ENCODE data around the gene MRPS15.

Gene MRPS15

GRCh38 chr1:36453600-36454388 lies 10.4 kb downstream of the MRPS15 start:
- H2BK5ac ChIP-seq (ENCODE audit: low read length): no peak overlapping the region
- no peak overlapping the region for H3K4me2 ChIP-seq (ENCODE audit: low read length)
- H3K18ac ChIP-seq (ENCODE audit: low read length): no peak overlapping the region
- no peak overlapping the region for H3K4me3 ChIP-seq (ENCODE audit: low read length)
- H3K27ac ChIP-seq (ENCODE audit: low read depth, low read length): no peak overlapping the region
- H3K27me3 ChIP-seq (ENCODE audit: insufficient read depth, low read length, poor library complexity): no peaks in the 10 kb centered on the region
- H2BK120ac ChIP-seq (ENCODE audit: low read depth, low read length): no peak overlapping the region
- no peak overlapping the region for H3K9ac ChIP-seq (ENCODE audit: low read length)
- no peak overlapping the region for H3K23ac ChIP-seq (ENCODE audit: low read length)
- H3K4me1 ChIP-seq (ENCODE audit: control insufficient read depth, low read depth, low read length): no peaks in the 10 kb centered on the region
- H3K79me1 ChIP-seq (ENCODE audit: low read length): no peaks in the 10 kb centered on the region
- WGBS (ENCODE audit: extremely low coverage, insufficient coverage, low lambda C conversion rate): no CpG with 5 or more reads among the region's 6 CpGs
- H2AK5ac ChIP-seq (ENCODE audit: low read length): no peak overlapping the region
- no peak overlapping the region for H2BK15ac ChIP-seq (replicated peaks; ENCODE audit: low read depth)
- H4K5ac ChIP-seq (ENCODE audit: low read length): no peak overlapping the region
- no peaks in the 10 kb centered on the region for H3K79me2 ChIP-seq (ENCODE audit: control insufficient read depth, insufficient read depth, low read length)
- no peak overlapping the region for H3K56ac ChIP-seq (ENCODE audit: low read length)
- no peak overlapping the region for H3K4ac ChIP-seq (ENCODE audit: low read depth, low read length)
- no peak overlapping the region for H4K8ac ChIP-seq (ENCODE audit: low read depth, low read length)
- H3K36me3 ChIP-seq (ENCODE audit: control insufficient read depth, insufficient read depth, low read length): peaks cover 21% of the 10 kb centered on the region
- no peak for DNase-seq

GRCh38 chr1:36453051-36453450 lies 11.1 kb downstream of the MRPS15 start:
- no CpG with 5 or more reads among the region's 3 CpGs for WGBS (ENCODE audit: extremely low coverage, insufficient coverage, low lambda C conversion rate)

GRCh38 chr1:36450919-36451305 lies 13.3 kb downstream of the MRPS15 start:
- peak overlapping the region; percentile 82 for H3K18ac ChIP-seq (ENCODE audit: low read length)
- H3K36me3 ChIP-seq (ENCODE audit: control insufficient read depth, insufficient read depth, low read length): peaks cover 12% of the 10 kb centered on the region
- no peaks in the 10 kb centered on the region for H3K79me1 ChIP-seq (ENCODE audit: low read length)
- H3K56ac ChIP-seq (ENCODE audit: low read length): peak overlapping the region; percentile 90
- H2BK120ac ChIP-seq (ENCODE audit: low read depth, low read length): no peak overlapping the region
- no peak for DNase-seq
- H4K5ac ChIP-seq (ENCODE audit: low read length): peak overlapping the region; percentile 10
- H3K4me3 ChIP-seq (ENCODE audit: low read length): no peak overlapping the region
- no CpG with 5 or more reads among the region's 18 CpGs for WGBS (ENCODE audit: extremely low coverage, insufficient coverage, low lambda C conversion rate)
- H3K4ac ChIP-seq (ENCODE audit: low read depth, low read length): peak overlapping the region; percentile 10
- H3K27me3 ChIP-seq (ENCODE audit: insufficient read depth, low read length, poor library complexity): no peaks in the 10 kb centered on the region
- H3K9ac ChIP-seq (ENCODE audit: low read length): peak overlapping the region; percentile 92
- H2AK5ac ChIP-seq (ENCODE audit: low read length): no peak overlapping the region
- H3K79me2 ChIP-seq (ENCODE audit: control insufficient read depth, insufficient read depth, low read length): no peaks in the 10 kb centered on the region
- H3K27ac ChIP-seq (ENCODE audit: low read depth, low read length): no peak overlapping the region
- H4K8ac ChIP-seq (ENCODE audit: low read depth, low read length): no peak overlapping the region
- no peak overlapping the region for H3K23ac ChIP-seq (ENCODE audit: low read length)
- no peaks in the 10 kb centered on the region for H3K4me1 ChIP-seq (ENCODE audit: control insufficient read depth, low read depth, low read length)
- H2BK15ac ChIP-seq (replicated peaks; ENCODE audit: low read depth): no peak overlapping the region
- H3K4me2 ChIP-seq (ENCODE audit: low read length): peak overlapping the region; percentile 91
- H2BK5ac ChIP-seq (ENCODE audit: low read length): no peak overlapping the region

More at GRCh38 chr1:36453051-36453450, 11.1 kb downstream of the MRPS15 start:
- Histone ChIP-seq H3K79me2 (ENCODE audit: control insufficient read depth, insufficient read depth, low read length) (no peaks in the 10 kb centered on the region), H2BK5ac (ENCODE audit: low read length) (no peak overlapping the region), H2BK120ac (ENCODE audit: low read depth, low read length) (no peak overlapping the region), H3K36me3 (ENCODE audit: control insufficient read depth, insufficient read depth, low read length) (peaks cover 21% of the 10 kb centered on the region), H3K18ac (ENCODE audit: low read length) (no peak overlapping the region), H4K8ac (ENCODE audit: low read depth, low read length) (no peak overlapping the region), H3K9ac (ENCODE audit: low read length) (no peak overlapping the region), H3K4me2 (ENCODE audit: low read length) (no peak overlapping the region), H3K56ac (ENCODE audit: low read length) (no peak overlapping the region), H2AK5ac (ENCODE audit: low read length) (no peak overlapping the region), H3K79me1 (ENCODE audit: low read length) (no peaks in the 10 kb centered on the region), H3K23ac (ENCODE audit: low read length) (no peak overlapping the region), H3K4ac (ENCODE audit: low read depth, low read length) (no peak overlapping the region), H3K27ac (ENCODE audit: low read depth, low read length) (no peak overlapping the region), H3K27me3 (ENCODE audit: insufficient read depth, low read length, poor library complexity) (no peaks in the 10 kb centered on the region), H4K5ac (ENCODE audit: low read length) (no peak overlapping the region), H2BK15ac (replicated peaks; ENCODE audit: low read depth) (no peak overlapping the region), H3K4me1 (ENCODE audit: control insufficient read depth, low read depth, low read length) (no peaks in the 10 kb centered on the region), H3K4me3 (ENCODE audit: low read length) (no peak overlapping the region)
- no peak for DNase-seq

GRCh38 chr1:36450270-36450918 lies 13.8 kb downstream of the MRPS15 start, which contains the start of gene OSCP1:
Gene OSCP1, minus strand, starts transcription at chr1:36450451. Its CDS starts 82 bp downstream, at chr1:36450369.
- H3K79me1 ChIP-seq (ENCODE audit: low read length): no peaks in the 10 kb centered on the region
- H3K27ac ChIP-seq (ENCODE audit: low read depth, low read length): peak within 1 kb of the TSS; percentile 66
- no peak within 1 kb of the TSS for H2BK120ac ChIP-seq (ENCODE audit: low read depth, low read length)
- peak; percentile 98 for DNase-seq
- no peak within 1 kb of the TSS for H2BK15ac ChIP-seq (replicated peaks; ENCODE audit: low read depth)
- peak within 1 kb of the TSS; percentile 66 for H3K4me3 ChIP-seq (ENCODE audit: low read length)
- H3K9ac ChIP-seq (ENCODE audit: low read length): peak within 1 kb of the TSS; percentile 92
- peak within 1 kb of the TSS; percentile 82 for H3K18ac ChIP-seq (ENCODE audit: low read length)
- peak within 1 kb of the TSS; percentile 10 for H4K5ac ChIP-seq (ENCODE audit: low read length)
- peaks cover 8% of the 10 kb centered on the region for H3K36me3 ChIP-seq (ENCODE audit: control insufficient read depth, insufficient read depth, low read length)
- H2AK5ac ChIP-seq (ENCODE audit: low read length): no peak within 1 kb of the TSS
- no CpG with 5 or more reads among the region's 48 CpGs for whole genome bisulfite sequencing (ENCODE audit: extremely low coverage, insufficient coverage, low lambda C conversion rate)
- no peaks in the 10 kb centered on the region for H3K4me1 ChIP-seq (ENCODE audit: control insufficient read depth, low read depth, low read length)
- H3K79me2 ChIP-seq (ENCODE audit: control insufficient read depth, insufficient read depth, low read length): no peaks in the 10 kb centered on the region
- no peaks in the 10 kb centered on the region for H3K27me3 ChIP-seq (ENCODE audit: insufficient read depth, low read length, poor library complexity)
- H3K4ac ChIP-seq (ENCODE audit: low read depth, low read length): peak within 1 kb of the TSS; percentile 10
- peak within 1 kb of the TSS; percentile 97 for H3K4me2 ChIP-seq (ENCODE audit: low read length)
- H4K8ac ChIP-seq (ENCODE audit: low read depth, low read length): peak within 1 kb of the TSS; percentile 7
- peak within 1 kb of the TSS; percentile 90 for H3K56ac ChIP-seq (ENCODE audit: low read length)
- H2BK5ac ChIP-seq (ENCODE audit: low read length): no peak within 1 kb of the TSS
- H3K23ac ChIP-seq (ENCODE audit: low read length): no peak within 1 kb of the TSS

- Histone ChIP-seq H2BK120ac (ENCODE audit: low read depth, low read length) (no peak overlapping the region), H3K79me1 (ENCODE audit: low read length) (no peaks in the 10 kb centered on the region), H2AK5ac (ENCODE audit: low read length) (no peak overlapping the region), H3K56ac (ENCODE audit: low read length) (no peak overlapping the region), H2BK5ac (ENCODE audit: low read length) (no peak overlapping the region), H3K4me1 (ENCODE audit: control insufficient read depth, low read depth, low read length) (no peaks in the 10 kb centered on the region), H4K8ac (ENCODE audit: low read depth, low read length) (no peak overlapping the region), H3K4me2 (ENCODE audit: low read length) (no peak overlapping the region), H4K5ac (ENCODE audit: low read length) (no peak overlapping the region), H3K27me3 (ENCODE audit: insufficient read depth, low read length, poor library complexity) (no peaks in the 10 kb centered on the region), H3K4ac (ENCODE audit: low read depth, low read length) (no peak overlapping the region), H3K36me3 (ENCODE audit: control insufficient read depth, insufficient read depth, low read length) (no peaks in the 10 kb centered on the region), H3K27ac (ENCODE audit: low read depth, low read length) (no peak overlapping the region), H2BK15ac (replicated peaks; ENCODE audit: low read depth) (no peak overlapping the region), H3K23ac (ENCODE audit: low read length) (no peak overlapping the region), H3K4me3 (ENCODE audit: low read length) (no peak overlapping the region), H3K79me2 (ENCODE audit: control insufficient read depth, insufficient read depth, low read length) (no peaks in the 10 kb centered on the region), H3K18ac (ENCODE audit: low read length) (no peak overlapping the region), H3K9ac (ENCODE audit: low read length) (no peak overlapping the region)
- no CpG with 5 or more reads among the region's 4 CpGs for WGBS (ENCODE audit: extremely low coverage, insufficient coverage, low lambda C conversion rate)
- peak; percentile 40 for DNase-seq
Observed at GRCh38 chr1:36448530-36449056, 15.6 kb downstream of the MRPS15 start.

All from mesendoderm (in vitro differentiated cells).